Mucosa of descending colon (tissue), 3 donors: ENCODE measurements around the gene HPCA. TPM values are rescaled to one million over a fixed set of nuclear protein-coding genes. Genes with fewer than 3 reads are reported as not detected.

Source experiments
- ATAC-seq: fragments of 200-7000 bp; cut with Tn5 transposase; one replicate; pipeline ENCODE4 v1.9.1; 2020; ENCODE audit warnings: mild to moderate bottlenecking, moderate library complexity
- DNase-seq, 3 donors: peaks; one replicate each; pipeline ENCODE4 v3.0.0-alpha.2; 2020
- H3K36me3 ChIP-seq: fragments of 200-600 bp; one replicate; pipeline ENCODE4 v1.8.0; 2021; ENCODE audit warnings: low read depth, mild to moderate bottlenecking
- H3K4me1 ChIP-seq: fragments of 200-600 bp; one replicate; pipeline ENCODE4 v1.8.0; 2021; ENCODE audit warnings: low read depth, mild to moderate bottlenecking
- H3K4me3 ChIP-seq: fragments of 200-600 bp; one replicate; pipeline ENCODE4 v1.8.0; 2021; ENCODE audit warnings: mild to moderate bottlenecking
- H3K9me3 ChIP-seq: fragments of 200-600 bp; one replicate; pipeline ENCODE4 v1.8.0; 2021; ENCODE audit warnings: mild to moderate bottlenecking
- intact Hi-C, 2 donors: fragments of 100-400 bp; cut with DNase I in 1 of 2; cut with micrococcal nuclease in 1 of 2; formaldehyde crosslinking; loops; one replicate each; pipeline versions ENCODE4 v1.11.0 to v1.11.1; 2022; cut with DNase I, micrococcal nuclease
- total RNA-seq, 3 donors: library from RNA; stranded (reverse); fragmentation: NEBNext Ultra II Directional in 2 of 3; extraction: Animal tissue kit (Norgen Biotek cat#: 25700) in 2 of 3; gene quantifications; one replicate each; pipeline versions ENCODE4 v1.2.1 to v1.2.4, GENCODE V29; 2021 to 2023
- TF ChIP-seq, protein P1 (sequence below): fragments of 200-600 bp; IDR thresholded peaks from one replicate; pipeline ENCODE4 v1.8.0; 2022; ENCODE audit warnings: antibody characterized with exemption, mild to moderate bottlenecking
- donor health status: DM: no; HTN: no; CAD: no; lungs with moderate emphysema.
- donor health status: DM: no; HTN: no; CAD: no.
- donor health status: DM: no; HTN: yes; CAD: no.

Gene HPCA
- total RNA-seq, 3 donors from 2014 or later: 1.1 to 2.0 (median 1.1) TPM

DNA sequence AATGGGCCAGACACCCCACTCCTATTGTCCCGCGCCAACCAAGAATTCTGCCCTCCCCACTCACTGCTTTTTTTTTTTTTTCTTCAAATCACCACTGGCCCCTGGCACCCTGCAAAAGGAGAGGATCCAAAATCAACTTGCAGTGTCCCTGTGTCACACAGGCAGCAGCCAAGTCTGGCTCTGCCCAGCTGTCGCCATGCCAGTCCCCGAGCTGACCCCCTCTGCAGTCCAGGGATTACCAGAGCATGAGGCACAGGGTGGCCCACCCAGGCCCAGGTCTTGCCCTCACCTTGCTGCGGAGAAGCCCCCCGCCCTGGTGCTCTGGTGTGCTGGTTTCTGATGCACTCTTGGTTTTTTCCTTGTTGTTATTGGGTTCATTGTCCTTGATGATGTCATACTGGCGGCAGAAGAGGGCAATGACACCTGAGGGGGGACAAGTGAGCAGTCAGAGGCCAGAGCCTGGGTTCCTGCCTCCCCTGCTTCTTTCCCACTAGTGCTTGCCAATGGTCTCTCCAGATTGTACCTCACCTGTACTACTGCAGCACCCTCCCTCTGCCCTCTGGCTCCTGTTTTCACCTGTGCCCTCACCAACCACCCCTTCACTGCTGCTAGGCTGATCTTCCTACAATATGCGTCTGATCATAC is 21.8 kb upstream of the HPCA start:
- TF ChIP-seq, protein P1, sequence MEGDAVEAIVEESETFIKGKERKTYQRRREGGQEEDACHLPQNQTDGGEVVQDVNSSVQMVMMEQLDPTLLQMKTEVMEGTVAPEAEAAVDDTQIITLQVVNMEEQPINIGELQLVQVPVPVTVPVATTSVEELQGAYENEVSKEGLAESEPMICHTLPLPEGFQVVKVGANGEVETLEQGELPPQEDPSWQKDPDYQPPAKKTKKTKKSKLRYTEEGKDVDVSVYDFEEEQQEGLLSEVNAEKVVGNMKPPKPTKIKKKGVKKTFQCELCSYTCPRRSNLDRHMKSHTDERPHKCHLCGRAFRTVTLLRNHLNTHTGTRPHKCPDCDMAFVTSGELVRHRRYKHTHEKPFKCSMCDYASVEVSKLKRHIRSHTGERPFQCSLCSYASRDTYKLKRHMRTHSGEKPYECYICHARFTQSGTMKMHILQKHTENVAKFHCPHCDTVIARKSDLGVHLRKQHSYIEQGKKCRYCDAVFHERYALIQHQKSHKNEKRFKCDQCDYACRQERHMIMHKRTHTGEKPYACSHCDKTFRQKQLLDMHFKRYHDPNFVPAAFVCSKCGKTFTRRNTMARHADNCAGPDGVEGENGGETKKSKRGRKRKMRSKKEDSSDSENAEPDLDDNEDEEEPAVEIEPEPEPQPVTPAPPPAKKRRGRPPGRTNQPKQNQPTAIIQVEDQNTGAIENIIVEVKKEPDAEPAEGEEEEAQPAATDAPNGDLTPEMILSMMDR: no peak
- H3K9me3 ChIP-seq: no peaks in the 10 kb centered on the region
- intact Hi-C loops: no loop called here
- H3K36me3 ChIP-seq: no peaks in the 10 kb centered on the region
- no peak for DNase-seq
- no peak for ATAC-seq
- H3K4me3 ChIP-seq: no peak overlapping the region
- H3K4me1 ChIP-seq: no peaks in the 10 kb centered on the region

DNA sequence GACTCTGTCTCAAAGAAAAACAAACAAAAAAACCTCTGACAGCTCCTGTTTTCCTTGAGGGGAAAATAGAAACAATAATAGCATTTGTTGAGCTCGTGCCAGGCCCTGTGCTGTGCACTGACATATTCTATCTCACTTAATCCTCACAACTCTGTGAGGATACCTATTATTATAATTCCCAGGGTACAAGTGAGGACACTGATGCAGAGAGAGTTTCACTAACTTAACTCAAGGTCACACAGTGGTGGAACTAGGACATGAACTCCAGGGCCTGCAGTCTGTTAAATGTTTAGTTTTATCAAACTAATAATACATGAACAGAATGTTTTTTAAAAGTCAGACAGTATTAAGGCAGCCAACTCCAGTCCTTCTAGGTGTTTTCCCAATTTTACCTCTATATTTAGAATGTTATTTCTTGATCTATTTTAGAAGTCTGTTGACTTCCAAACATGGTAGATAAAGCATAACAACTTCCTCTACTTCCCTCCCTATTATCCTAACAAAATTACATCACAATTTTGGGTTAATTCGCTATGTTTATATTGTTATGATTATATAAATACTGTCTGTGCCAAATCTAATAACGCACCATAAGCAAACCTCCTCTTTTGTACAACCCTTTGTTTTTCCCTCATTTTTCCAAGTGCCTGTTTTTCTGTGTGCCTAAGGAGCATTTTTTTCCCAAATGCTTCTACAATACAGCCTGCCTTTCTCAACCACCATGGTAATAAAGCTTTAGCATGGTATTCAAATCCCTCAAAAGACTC is 20.5 kb upstream of the HPCA start:
- TF ChIP-seq, protein P1: no peak
- DNase-seq (no peak), ATAC-seq (no peak)
- intact Hi-C loops: no loop called here
- no peak overlapping the region for H3K4me3 ChIP-seq
- H3K4me1 ChIP-seq: no peaks in the 10 kb centered on the region
- H3K9me3 ChIP-seq: no peaks in the 10 kb centered on the region
- no peaks in the 10 kb centered on the region for H3K36me3 ChIP-seq

DNA sequence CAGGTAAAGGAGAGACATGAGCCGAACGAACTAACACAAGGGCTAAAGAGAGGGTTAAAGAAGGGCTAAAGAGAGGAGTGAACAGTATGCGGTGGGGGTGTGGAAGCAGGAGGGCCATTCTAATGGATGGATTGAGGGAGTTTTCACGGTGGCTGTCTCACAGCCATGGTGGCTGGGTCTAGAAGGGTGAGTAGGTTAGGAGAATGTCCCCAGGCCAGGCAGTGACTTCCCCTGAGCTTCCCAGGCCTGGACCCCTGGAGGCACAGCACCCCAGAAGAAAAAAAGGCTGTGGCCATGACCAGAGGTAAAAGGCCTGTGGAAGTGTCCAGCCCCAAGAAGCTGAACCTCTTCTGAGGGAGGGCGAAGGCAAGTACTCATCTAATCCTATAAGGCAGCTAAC is 19.1 kb upstream of the HPCA start:
- TF ChIP-seq, protein P1: no peak
- intact Hi-C loops: no loop called here
- ATAC-seq (no peak), DNase-seq (no peak)
- Histone ChIP-seq H3K4me1 (peaks cover 2% of the 10 kb centered on the region), H3K36me3 (no peaks in the 10 kb centered on the region), H3K4me3 (no peak overlapping the region), H3K9me3 (no peaks in the 10 kb centered on the region)

DNA sequence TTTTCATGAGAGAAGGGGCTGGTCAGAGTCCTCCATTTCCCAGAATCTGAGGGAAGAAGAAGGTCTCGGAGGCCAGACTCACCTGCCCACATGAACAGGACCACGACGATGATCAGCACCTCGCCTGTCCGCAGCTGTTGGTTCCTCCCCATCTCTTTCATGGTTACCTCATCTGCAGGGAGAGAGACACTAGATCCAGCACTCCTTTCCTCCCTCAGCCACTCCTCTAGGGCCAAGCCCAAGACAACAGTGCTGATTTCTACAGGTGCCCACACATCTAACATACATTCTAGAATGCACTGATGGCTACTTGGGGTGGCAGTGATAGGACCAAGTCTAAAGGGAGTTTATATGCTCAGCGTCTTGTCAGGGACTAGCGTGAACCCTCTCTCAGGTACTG is 18.6 kb upstream of the HPCA start:
- intact Hi-C loops: no loop called here
- no peak overlapping the region for H3K4me3 ChIP-seq
- ATAC-seq: no peak
- peaks cover 2% of the 10 kb centered on the region for H3K4me1 ChIP-seq
- TF ChIP-seq, protein P1: no peak
- no peak for DNase-seq
- no peaks in the 10 kb centered on the region for H3K36me3 ChIP-seq
- H3K9me3 ChIP-seq: no peaks in the 10 kb centered on the region

DNA sequence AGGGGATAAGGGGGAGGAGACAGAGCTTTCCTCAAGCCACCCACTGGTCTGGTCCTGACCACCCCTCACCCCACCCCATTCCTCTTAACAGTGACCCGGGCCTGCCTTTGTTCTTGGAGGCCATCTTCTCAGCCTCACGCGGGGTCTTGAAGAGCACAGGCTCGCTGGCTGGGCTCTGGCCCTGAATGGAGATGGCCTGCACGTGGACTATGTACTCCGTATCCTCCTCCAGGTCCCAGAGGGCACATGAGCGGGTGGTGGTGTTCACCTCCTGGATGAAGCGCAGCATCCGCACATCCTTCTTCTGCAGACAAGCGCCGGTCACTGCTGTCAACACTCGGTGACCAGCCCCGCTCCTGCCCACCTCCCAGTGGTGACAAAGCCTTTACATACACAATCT is 18.2 kb upstream of the HPCA start:
- TF ChIP-seq, protein P1: no peak
- H3K36me3 ChIP-seq: no peaks in the 10 kb centered on the region
- intact Hi-C loops: no loop called here
- no peak for DNase-seq
- no peak for ATAC-seq
- H3K4me3 ChIP-seq: no peak overlapping the region
- H3K4me1 ChIP-seq: peaks cover 2% of the 10 kb centered on the region
- H3K9me3 ChIP-seq: no peaks in the 10 kb centered on the region
